Right forelimb (tissue), 1 donor: ENCODE measurements around the gene TIE1.

Experiments
- DNase-seq: peaks from one replicate; pipeline ENCODE4 v3.0.0-alpha.2; 2018

TIE1 gene

GRCh38 chr1:43339584-43340232, 38.9 kb downstream of the TIE1 start:
- no peak for DNase-seq

- DNase-seq: no peak
These were observed 39.8 kb downstream of the TIE1 start for GRCh38 chr1:43340559-43340958.

DNA sequence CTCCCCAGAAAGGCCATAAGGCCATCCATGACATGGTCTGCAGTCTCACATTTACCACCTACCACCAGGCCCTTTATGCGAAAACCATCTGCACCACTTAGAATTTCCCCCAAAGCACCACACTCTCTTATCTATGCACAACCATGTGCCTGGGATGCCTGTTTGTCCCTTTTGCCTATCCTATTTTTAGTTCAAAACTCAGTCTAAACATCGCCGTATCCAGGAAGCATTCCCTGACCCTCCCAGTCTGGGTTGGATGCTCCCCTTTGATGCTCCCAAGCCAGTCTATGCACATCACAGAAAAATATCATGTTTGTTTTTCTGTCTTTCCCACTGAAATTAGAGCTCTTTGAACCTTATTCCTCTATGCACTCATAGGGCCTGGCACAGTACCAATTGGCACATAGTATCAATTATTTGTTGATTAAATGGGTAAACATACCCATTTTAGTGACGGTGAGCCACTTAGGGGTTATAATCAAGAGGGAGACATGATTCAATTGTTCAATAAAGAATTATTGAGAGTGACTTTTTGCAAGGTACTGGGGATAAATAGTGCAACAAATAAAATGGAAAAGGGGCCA, 43.6 kb downstream of the TIE1 start:
- DNase-seq: no peak

DNA sequence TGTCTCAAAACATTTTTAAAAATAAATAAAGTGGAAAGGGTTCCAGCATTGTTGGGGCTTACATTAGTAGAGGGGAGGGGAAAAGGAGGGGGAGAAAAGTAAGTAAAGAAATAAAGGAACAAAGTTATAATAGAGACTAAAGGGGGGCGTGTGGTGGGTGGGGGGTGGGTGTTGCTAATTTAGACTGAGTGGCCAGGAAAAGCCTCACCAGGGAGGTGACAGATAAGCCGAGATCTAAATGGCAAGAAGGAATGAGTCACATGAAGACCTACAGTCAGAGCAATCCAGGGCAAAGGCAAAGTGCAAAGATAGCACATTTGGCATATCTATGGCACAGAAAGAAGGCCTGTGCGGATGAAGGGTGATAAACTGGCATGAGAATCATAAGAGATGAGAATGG, 44.3 kb downstream of the TIE1 start:
- no peak for DNase-seq

GRCh38 chr1:43346636-43347035, 45.9 kb downstream of the TIE1 start:
- DNase-seq: no peak

DNA sequence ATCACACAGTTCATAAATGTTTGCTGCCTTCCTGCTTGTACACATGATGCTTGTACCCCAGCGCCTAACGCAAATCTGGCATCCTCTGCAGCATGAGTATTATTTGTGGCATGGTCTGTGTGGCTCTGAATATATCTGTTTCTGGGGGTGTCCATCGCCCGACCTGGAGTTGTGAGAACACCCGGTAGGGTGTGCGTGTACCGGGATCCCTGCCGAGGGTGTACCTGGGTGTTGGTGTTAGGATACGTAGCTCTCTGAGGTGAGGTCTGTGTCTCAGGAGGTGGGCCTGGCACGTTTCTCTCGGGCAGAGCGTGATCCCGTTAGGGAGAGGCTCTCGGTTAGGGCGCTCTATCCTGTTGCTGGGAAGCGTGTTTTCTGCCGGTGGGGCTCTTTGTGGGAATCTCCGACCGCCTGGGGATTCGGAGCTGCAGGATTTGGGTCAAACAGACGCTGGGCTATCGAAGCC, 47.6 kb downstream of the TIE1 start:
- DNase-seq: no peak

- peak; percentile 85 for DNase-seq
These were observed 48.2 kb downstream of the TIE1 start for GRCh38 chr1:43348809-43349593.

DNA sequence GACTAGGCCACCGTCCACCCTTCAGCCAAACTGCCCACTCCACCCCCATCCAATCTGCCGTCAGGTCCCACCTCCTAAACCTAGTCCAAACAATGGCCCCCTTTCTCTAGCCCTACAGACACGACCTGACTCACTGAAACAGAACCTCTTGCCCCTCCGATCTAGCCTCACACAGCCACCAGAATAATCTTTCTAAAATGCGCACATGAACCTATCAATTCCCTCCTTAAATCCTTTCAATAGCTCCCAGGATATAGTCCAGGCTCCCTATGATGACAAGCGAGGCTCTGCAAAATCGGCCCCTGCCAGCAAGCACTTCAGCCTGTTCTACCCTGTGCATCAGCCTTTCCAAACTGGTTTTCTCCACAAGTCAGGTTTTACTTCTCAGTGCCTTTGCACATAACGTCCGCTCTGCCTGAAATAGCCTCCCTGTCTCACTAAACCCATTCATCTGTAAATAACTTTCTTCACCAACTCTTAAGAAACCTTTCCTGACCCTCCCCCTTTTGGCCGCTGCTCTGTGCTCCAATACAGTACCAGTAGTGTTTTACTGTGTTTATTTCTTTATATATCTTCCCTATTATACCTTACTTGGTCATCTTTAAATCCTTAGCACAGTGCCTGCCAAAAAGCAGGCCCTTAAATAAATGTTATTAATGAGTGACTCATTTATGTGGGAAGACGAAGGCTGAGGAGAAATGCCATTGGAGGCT, 49.0 kb downstream of the TIE1 start:
- DNase-seq: no peak

DNA sequence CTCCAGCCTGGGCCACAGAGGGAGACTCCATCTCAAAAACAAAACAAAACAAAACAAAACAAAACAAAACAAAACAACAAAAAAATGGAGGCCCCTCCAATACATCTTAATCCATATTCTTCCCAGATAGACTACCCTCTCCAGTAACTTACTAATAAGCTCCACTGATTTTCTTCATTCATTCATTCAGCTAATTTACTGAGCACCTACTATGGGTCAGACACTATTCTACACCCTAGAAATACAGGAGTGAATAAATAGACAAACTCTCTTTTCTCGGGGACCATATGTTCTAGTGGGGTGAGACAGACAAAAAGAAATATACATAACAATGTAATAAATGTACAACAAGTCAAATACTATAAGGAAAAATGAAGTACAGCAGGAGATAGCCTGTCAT, 50.2 kb downstream of the TIE1 start:
- DNase-seq: no peak

GRCh38 chr1:43351421-43352350, 50.9 kb downstream of the TIE1 start:
- no peak for DNase-seq

GRCh38 chr1:43352351-43352705, 51.5 kb downstream of the TIE1 start:
- DNase-seq: no peak

- DNase-seq: no peak
These were observed 52.1 kb downstream of the TIE1 start for GRCh38 chr1:43352881-43353280.

DNA sequence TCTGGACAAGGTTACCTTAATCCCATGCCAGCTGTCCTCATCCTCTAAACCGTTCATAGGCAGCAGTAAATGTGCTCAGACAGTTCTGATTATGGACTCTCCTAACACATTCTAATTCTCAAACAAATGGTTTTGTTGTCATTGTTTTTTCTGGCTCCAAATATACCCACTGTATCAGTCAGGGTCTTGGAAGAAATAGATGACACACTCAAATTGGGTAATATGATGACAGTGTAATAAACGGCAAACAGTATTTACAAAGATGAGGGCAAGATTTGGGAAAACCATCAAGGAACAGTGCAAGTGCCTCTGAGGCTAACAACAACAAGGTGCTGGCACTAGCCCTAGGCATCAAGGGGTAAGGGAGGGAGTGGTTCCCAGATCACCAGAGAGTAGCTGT, 53.7 kb downstream of the TIE1 start:
- DNase-seq: no peak

- DNase-seq: no peak
These were observed 54.2 kb downstream of the TIE1 start for GRCh38 chr1:43354936-43355335.

GRCh38 chr1:43357251-43357650, 56.5 kb downstream of the TIE1 start:
- no peak for DNase-seq

DNA sequence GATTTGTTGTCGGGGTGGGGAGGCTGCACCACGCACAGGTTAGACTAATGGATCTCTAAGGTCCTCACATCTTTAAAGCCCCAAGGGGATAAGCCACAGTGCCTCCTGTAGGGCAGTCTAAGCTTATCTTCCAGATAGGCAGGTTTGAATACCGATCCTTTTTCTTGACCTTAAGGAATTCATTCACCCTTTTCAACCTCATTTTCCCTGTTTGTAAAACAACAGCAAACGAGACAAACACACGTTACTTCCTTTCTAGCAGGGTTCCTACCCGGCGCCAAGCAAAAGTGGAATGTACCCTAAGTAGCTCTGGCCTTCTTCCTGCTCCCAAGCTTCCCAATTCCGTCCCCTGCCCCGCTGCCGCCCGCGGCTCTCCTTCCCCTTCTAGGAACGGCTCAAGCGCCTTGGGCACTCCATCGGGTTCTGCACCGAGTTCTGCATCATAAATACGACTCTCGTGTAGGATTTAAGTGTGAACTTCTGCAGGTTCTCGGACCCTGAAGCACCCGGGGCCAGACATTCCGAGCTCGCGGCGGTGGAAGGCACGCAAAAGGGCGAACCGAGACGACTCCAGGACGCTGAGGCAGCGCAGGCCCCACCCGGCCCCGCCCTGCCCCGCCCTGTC, 57.5 kb downstream of the TIE1 start:
- no peak for DNase-seq

DNA sequence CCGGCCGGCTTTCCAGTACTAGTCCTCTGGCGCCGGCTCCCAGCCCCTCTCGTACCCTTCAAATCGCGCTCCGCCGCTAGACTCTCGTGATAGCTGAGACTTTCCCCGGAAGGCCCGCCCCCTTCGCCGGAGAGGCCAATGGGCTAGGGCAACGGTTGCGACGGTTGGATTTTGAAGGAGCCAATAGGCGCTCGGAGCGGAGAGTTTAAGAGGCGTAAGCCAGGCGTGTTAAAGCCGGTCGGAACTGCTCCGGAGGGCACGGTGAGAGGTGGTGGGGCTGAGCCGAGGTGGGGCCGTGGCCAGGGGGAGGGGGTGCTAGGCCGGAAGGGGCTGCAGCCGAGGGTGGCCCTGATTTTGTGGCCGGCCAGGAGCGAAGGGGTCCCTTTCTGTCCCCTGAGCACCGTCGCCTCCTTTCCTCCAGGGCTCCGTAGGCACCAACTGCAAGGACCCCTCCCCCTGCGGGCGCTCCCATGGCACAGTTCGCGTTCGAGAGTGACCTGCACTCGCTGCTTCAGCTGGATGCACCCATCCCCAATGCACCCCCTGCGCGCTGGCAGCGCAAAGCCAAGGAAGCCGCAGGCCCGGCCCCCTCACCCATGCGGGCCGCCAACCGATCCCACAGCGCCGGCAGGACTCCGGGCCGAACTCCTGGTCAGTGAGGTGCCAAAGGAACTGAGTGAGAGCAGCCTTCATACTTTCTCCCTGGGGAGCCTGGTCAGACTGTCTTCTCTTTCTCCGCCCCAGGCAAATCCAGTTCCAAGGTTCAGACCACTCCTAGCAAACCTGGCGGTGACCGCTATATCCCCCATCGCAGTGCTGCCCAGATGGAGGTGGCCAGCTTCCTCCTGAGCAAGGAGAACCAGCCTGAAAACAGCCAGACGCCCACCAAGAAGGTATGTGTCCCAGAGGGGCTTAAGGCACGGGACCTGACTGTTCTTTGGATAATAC, 58.2 kb downstream of the TIE1 start, which contains the start of gene CDC20:
CDC20 (plus strand) TSS at position 236 of the 948 bp plus-strand sequence; CDS start at position 471, 235 bp downstream.
- peak; percentile 99 for DNase-seq

- no peak for DNase-seq
These were observed 58.9 kb downstream of the TIE1 start for GRCh38 chr1:43359696-43360095.

DNA sequence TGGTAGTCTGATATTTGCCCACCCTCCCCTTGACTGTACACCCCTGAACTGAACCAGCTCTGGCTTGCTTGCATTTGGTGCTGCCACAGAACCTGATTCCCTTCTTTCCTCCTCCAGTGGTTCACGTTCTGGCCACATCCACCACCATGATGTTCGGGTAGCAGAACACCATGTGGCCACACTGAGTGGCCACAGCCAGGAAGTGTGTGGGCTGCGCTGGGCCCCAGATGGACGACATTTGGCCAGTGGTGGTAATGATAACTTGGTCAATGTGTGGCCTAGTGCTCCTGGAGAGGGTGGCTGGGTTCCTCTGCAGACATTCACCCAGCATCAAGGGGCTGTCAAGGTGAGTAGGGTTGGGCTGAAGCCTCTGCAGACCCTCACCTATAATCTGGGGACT, 59.8 kb downstream of the TIE1 start:
- no peak for DNase-seq

DNA sequence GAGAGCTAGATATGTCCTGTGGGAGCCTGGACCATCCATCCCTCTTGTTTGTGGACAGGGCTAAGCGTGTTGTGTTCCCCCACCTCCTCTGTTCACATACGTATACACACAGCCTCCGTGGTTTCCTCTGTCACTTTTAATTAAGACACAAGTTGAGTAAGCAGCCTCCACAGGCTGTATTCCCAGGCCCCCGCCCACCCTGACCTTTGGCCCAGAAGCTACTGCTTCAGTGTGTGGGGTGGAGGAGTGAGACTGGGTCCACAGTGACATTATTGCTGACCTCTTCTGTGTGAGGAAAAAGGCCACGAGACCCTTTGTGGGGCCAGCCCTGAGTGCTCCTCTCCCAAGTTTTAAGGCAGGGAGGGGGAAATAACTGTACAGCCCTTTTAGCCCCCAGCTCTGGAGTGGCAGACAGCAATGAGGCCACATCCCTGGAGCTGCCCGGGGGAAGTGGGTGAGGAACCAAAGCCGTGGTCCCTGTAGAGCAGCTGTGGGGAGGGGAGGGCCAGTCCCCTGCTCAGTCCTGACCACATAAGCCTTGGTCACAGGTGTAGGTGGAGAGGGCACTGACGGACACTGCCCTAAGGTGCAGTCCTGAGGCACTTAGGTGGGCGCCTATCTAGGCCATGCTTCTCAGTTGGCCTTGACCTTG, 62.6 kb downstream of the TIE1 start:
- no peak for DNase-seq
